ENCODE data around the gene SQSTM1. TPM values are rescaled to one million over a fixed set of nuclear protein-coding genes. Genes with fewer than 3 reads are reported as not detected.

SQSTM1 gene
- total RNA-seq, 4 donors from 2014 or later, result 94.7 to 874 (median 439) TPM

DNA sequence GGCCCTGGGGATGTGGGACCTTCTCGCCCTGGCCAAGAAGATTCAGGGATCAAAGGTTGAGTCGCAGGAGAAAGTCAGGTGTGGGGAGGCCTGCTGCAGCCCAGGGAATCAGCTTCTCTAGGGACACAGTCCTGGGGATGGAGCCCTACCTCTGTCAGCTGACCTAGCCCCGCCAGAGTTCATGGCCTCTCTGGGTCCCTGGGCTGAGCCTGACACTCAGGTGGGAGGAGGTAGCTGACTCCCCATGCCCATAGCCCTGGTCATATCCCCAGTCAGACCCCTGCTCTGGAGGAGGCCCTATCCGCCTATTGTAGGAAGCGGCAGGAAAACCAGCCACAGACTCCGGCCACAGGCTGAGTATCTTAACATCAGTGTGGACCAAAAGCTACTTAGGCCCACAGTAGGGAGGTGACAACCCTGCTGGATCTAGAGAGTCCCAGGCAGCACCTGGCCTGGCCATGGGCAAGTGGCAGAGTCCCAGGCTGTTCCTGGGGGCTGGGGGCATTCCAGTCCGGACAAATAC lies 52.9 kb downstream of the SQSTM1 start:
- Histone ChIP-seq H3K4me1 (peaks cover 0 to 7% of the 10 kb centered on the region in 2 donors), H3K27ac (peak overlapping the region; percentile 55 to 57), H3K27me3 (no peaks in the 10 kb centered on the region), H3K9me3 (no peaks in the 10 kb centered on the region), H3K4me3 (no peak overlapping the region), H3K36me3 (no peaks in the 10 kb centered on the region)
- intact Hi-C loops (cut with DNase I; ENCODE audit: low total_unique reads), result no loop called here
- no peak for DNase-seq
- TF ChIP-seq, protein P1, sequence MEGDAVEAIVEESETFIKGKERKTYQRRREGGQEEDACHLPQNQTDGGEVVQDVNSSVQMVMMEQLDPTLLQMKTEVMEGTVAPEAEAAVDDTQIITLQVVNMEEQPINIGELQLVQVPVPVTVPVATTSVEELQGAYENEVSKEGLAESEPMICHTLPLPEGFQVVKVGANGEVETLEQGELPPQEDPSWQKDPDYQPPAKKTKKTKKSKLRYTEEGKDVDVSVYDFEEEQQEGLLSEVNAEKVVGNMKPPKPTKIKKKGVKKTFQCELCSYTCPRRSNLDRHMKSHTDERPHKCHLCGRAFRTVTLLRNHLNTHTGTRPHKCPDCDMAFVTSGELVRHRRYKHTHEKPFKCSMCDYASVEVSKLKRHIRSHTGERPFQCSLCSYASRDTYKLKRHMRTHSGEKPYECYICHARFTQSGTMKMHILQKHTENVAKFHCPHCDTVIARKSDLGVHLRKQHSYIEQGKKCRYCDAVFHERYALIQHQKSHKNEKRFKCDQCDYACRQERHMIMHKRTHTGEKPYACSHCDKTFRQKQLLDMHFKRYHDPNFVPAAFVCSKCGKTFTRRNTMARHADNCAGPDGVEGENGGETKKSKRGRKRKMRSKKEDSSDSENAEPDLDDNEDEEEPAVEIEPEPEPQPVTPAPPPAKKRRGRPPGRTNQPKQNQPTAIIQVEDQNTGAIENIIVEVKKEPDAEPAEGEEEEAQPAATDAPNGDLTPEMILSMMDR (IDR thresholded peaks at IDR 0.05), result no peak
- TF ChIP-seq POLR2A (IDR thresholded peaks at IDR 0.05), result no peak

DNA sequence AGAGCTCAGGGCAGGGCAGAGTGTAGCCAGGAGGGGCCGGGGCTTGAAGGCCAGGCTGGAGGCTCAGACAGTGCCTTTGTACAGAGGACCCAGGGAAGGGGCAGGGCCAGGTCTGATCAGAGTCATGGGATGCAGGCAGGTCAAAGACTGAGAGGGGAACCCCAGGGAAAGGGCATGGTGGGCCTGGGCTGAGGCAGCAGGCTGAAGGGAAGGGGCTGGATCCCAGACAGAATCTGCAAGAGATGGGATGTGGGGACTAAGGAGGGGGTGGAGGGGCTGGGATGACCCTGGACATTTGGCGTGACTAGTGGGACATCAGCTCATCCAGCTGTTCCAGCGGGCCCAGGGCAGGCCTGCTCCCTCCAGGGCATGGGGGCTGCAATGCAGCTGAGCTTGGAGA lies 53.4 kb downstream of the SQSTM1 start:
- TF ChIP-seq, protein P1 (IDR thresholded peaks at IDR 0.05), result no peak
- no peak for TF ChIP-seq POLR2A (IDR thresholded peaks at IDR 0.05)
- Histone ChIP-seq H3K9me3 (no peaks in the 10 kb centered on the region), H3K4me1 (peaks cover 0 to 7% of the 10 kb centered on the region in 2 donors), H3K27ac (peak overlapping the region in 1 of 2 donors; percentile 55), H3K27me3 (no peaks in the 10 kb centered on the region), H3K4me3 (no peak overlapping the region), H3K36me3 (no peaks in the 10 kb centered on the region)
- no peak for DNase-seq
- intact Hi-C loops (cut with DNase I; ENCODE audit: low total_unique reads), result no loop called here

DNA sequence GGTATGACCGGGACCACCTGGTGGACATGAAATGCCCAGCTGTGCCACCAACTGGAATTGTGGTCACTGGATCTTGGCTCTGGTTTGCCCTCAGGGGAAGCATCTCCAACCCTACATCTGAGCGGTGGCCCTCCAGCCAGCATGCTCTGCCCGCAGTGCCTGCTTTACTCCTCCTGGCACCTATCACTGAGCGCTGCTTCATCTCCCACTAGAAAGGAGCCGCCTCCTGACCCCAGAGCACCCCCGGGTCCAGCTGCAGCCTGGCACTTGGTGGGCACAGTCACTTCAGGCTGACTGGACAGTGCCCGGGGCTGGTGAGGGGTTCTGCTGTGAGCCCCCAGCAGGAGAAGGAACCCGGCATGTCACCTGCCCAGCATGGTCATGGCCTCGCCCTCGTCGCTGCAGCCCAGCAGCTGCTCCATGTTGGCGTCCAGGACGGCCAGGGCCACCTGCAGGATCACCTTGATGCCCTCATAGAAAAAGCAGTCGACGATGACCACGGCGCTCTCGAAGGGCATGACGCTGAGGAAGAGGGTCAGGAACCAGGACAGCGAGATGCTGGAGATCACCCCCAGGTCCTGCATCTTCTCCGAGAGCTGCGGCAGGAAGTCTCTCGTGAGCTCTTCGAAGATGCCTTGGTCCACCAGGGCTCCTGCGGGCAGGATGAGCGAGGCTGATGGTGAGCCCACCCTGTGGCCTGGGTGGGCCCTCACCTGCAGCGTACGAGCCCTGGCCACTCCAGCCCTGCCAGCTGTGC lies 54.0 kb downstream of the SQSTM1 start:
- Histone ChIP-seq H3K9me3 (no peaks in the 10 kb centered on the region), H3K27ac (peak overlapping the region; percentile 55 to 59), H3K27me3 (no peaks in the 10 kb centered on the region), H3K36me3 (no peaks in the 10 kb centered on the region), H3K4me3 (no peak overlapping the region), H3K4me1 (peaks cover 0 to 7% of the 10 kb centered on the region in 2 donors)
- no peak for DNase-seq
- intact Hi-C loops (cut with DNase I; ENCODE audit: low total_unique reads), result no loop called here
- TF ChIP-seq, protein P1 (IDR thresholded peaks at IDR 0.05), result no peak
- no peak for TF ChIP-seq POLR2A (IDR thresholded peaks at IDR 0.05)

DNA sequence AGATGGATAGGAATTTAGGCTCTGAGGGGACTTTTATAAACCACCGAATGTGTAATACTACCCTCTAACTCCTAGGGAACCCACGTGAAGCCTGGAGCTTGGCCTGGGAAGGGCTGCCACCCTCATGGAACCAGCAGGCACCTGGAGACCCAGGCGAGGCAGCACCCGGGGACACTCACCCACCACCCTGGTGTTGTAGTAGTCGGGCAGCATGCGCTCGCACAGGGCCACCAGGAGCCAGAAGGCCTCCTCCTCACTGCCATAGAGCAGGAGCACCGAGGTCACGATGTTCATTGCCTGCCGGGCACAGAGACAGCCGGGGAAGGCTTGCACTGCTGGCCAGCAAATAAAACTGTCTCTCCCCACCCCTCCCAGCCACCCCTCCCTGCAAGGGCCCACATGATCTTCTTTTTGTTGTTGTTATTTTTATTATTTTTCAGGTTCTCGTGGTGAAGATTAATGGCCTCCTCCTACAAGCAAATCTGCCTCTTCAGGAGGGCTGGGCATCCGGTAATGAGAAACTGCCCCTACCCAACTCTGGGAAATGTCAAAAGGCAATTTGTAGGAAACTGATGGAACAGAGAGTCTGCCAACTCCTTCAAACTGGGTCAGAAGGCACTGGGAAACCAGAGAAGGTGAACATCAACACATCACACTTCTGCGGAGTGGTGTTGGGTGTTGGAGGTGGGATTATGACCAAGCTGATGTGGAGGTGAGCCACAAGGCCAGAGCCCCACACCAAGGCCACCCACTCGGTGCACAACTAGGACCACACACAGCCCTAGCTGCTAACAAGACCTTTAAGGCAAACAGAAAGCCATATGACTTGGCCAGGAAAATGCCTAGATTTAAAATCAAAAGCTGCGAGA lies 55.3 kb downstream of the SQSTM1 start:
- Histone ChIP-seq H3K27ac (peak overlapping the region; percentile 59 to 66), H3K36me3 (no peaks in the 10 kb centered on the region), H3K4me1 (peaks cover 0 to 7% of the 10 kb centered on the region in 2 donors), H3K27me3 (no peaks in the 10 kb centered on the region), H3K9me3 (no peaks in the 10 kb centered on the region), H3K4me3 (no peak overlapping the region)
- DNase-seq, result peak in 1 of 2 donors; percentile 58
- no peak for TF ChIP-seq POLR2A (IDR thresholded peaks at IDR 0.05)
- intact Hi-C loops (cut with DNase I; ENCODE audit: low total_unique reads), result no loop called here

DNA sequence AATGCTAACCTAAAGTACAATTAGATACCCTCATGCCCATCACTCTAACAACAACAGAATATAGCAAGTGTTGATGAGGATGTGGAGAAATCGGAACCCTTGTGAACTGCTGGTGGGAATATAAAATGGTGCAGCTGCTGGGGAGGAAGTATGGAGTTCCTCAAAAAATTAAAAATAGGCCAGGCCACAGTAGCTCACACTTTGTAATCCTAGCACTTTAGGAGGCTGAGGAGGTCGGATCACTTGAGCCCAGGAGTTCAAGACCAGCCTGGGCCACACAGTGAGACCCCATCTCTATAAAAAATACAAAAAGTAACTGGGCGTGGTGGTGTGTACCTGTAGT lies 55.9 kb downstream of the SQSTM1 start:
- intact Hi-C loops (cut with DNase I; ENCODE audit: low total_unique reads), result no loop called here

More for the DNA sequence above, 55.9 kb downstream of the SQSTM1 start:
- Histone ChIP-seq H3K27me3 (no peaks in the 10 kb centered on the region), H3K4me1 (peaks cover 0 to 7% of the 10 kb centered on the region in 2 donors), H3K9me3 (no peaks in the 10 kb centered on the region), H3K27ac (peak overlapping the region; percentile 59 to 66), H3K4me3 (no peak overlapping the region), H3K36me3 (no peaks in the 10 kb centered on the region)
- TF ChIP-seq, protein P1 (IDR thresholded peaks at IDR 0.05), result no peak
- TF ChIP-seq POLR2A (IDR thresholded peaks at IDR 0.05), result no peak
- DNase-seq, result no peak
